OCI-LY7 (cell line): ENCODE results near the gene F2RL2.

Source experiments
- EZH2phosphoT487 ChIP-seq: fragments of 200-600 bp; sonication (generic); IDR thresholded peaks from 2 replicates; pipeline ENCODE4 v1.6.1; 2018; ENCODE audit warnings: low read depth, borderline replicate concordance, mild to moderate bottlenecking, mixed run types, antibody characterized with exemption, low read length, moderate library complexity, mixed read lengths
- TF ChIP-seq, protein P1 (sequence below): fragments of 200-600 bp; sonication (generic); conservative IDR thresholded peaks from 2 replicates; pipeline ENCODE4 v1.5.1; 2014; ENCODE audit warnings: mild to moderate bottlenecking, antibody characterized with exemption, low read length, moderate library complexity, mixed read lengths

DNA sequence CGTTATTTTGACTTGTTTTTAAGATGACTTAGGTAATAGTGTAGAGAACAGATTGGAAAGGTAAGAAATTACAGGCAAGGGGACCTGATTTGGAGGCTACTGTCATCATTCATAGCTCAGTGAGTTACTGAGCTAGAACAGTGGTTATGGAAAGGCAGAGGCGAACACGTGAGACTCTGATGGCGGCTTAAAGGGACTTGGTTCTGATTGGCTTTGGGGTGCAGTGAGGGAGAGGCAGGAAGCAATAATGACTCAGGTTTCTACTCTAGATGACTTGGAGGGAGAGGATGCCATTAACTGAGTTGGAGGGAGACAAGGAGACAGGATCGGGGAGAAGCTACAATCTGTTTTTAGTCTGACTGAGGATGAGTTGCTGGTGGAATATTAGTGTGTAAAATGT lies 3.0 kb downstream of the F2RL2 start:
- TF ChIP-seq, protein P1, sequence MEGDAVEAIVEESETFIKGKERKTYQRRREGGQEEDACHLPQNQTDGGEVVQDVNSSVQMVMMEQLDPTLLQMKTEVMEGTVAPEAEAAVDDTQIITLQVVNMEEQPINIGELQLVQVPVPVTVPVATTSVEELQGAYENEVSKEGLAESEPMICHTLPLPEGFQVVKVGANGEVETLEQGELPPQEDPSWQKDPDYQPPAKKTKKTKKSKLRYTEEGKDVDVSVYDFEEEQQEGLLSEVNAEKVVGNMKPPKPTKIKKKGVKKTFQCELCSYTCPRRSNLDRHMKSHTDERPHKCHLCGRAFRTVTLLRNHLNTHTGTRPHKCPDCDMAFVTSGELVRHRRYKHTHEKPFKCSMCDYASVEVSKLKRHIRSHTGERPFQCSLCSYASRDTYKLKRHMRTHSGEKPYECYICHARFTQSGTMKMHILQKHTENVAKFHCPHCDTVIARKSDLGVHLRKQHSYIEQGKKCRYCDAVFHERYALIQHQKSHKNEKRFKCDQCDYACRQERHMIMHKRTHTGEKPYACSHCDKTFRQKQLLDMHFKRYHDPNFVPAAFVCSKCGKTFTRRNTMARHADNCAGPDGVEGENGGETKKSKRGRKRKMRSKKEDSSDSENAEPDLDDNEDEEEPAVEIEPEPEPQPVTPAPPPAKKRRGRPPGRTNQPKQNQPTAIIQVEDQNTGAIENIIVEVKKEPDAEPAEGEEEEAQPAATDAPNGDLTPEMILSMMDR, result no peak
- TF ChIP-seq EZH2phosphoT487, result no peak
